ENCODE data around the gene FBXO46. TPM values are rescaled to one million over a fixed set of nuclear protein-coding genes. Genes with fewer than 3 reads are reported as not detected.

FBXO46 gene
- total and polyA plus RNA-seq, 2 of the 4 experiments (the other 2 are of a cell fraction), result 3.0 to 6.8 TPM

GRCh38 chr19:45668342-45668871 is 62.3 kb downstream of the FBXO46 start:
- dilution Hi-C loops (cut with HindIII; ENCODE audit: low sequenced_read_pairs, unreplicated experiment), result no loop called here
- no TSS peak for BruUV-seq (replicated peaks)
- Histone ChIP-seq H3K18ac (ENCODE audit: low read depth, low read length) (peak overlapping the region; percentile 45; the same call in 1 of the 2 replicates), H3K9me1 (ENCODE audit: insufficient read depth, low read length) (peaks cover 8% of the 10 kb centered on the region), H3K9ac (ENCODE audit: low read depth, low read length) (peak overlapping the region; percentile 65), H3K79me1 (ENCODE audit: low read depth in 1 of 2, low read length in 2 of 2) (no peaks in the 10 kb centered on the region), H2BK5ac (ENCODE audit: low read depth, low read length, poor library complexity, severe bottlenecking) (no peak overlapping the region), H3K27me3 (ENCODE audit: control insufficient read depth, insufficient read depth, low read length) (peaks cover 14% of the 10 kb centered on the region), H4K91ac (ENCODE audit: insufficient read depth, low read depth, low read length) (peak overlapping the region; percentile 6; the same call in 1 of the 2 replicates), H3K4me3 (ENCODE audit: insufficient read depth, low read depth, low read length) (peak overlapping the region; percentile 62), H3K56ac (ENCODE audit: extremely low read depth, insufficient read depth, low read length) (0 out of 2 replicates have a peak overlapping the region, but pooled peaks have one; percentile 40), H4K8ac (ENCODE audit: low read depth in 2 of 2, low read length in 2 of 2) (peak overlapping the region in 1 of 2 experiments; percentile 55; a peak in 2 of 4 replicates), H2BK15ac (ENCODE audit: low read depth, low read length) (no peak overlapping the region), H3K36me3 (ENCODE audit: control insufficient read depth, insufficient read depth, low read length) (no peaks in the 10 kb centered on the region), H4K5ac (ENCODE audit: low read depth, low read length) (peak overlapping the region; percentile 55), H3K4me2 (ENCODE audit: low read depth, low read length) (peak overlapping the region; percentile 99), H2BK120ac (ENCODE audit: low read depth, low read length) (peak overlapping the region; percentile 12; the same call in 1 of the 2 replicates), H3K4ac (ENCODE audit: low read depth, low read length) (peak overlapping the region; percentile 11), H2AK9ac (replicated peaks; ENCODE audit: low read depth, low read length, poor library complexity) (peak overlapping the region; percentile 65), H2AFZ (replicated peaks; ENCODE audit: low read length, poor library complexity) (peak overlapping the region; percentile 90), H4K20me1 (ENCODE audit: insufficient read depth, low read length) (no peaks in the 10 kb centered on the region), H3K9me3 (ENCODE audit: control insufficient read depth, insufficient read depth, low read length) (no peaks in the 10 kb centered on the region), H3K14ac (replicated peaks; ENCODE audit: low read depth, low read length) (peak overlapping the region; percentile 48), H2BK20ac (ENCODE audit: low read depth, low read length) (peak overlapping the region; percentile 16; the same call in 1 of the 2 replicates), H2AK5ac (ENCODE audit: low read depth, low read length) (no peak overlapping the region), H3K27ac (ENCODE audit: insufficient read depth, low read length) (0 out of 2 replicates have a peak overlapping the region, but pooled peaks have one; percentile 1), H3K23ac (ENCODE audit: low read depth, low read length) (peak overlapping the region; percentile 54), H3K4me1 (ENCODE audit: control insufficient read depth, insufficient read depth, low read length) (peaks cover 5% of the 10 kb centered on the region)
- ATAC-seq (ENCODE audit: low read depth) (peak; percentile 3), DNase-seq (no peak)
- 0% methylated on average over 4 of the region's 19 CpGs; no CpG with 5 or more reads in 1 of the 2 experiments for WGBS, 2 experiments (ENCODE audit: extremely low coverage in 2 of 2, insufficient read length in 1 of 2)
- CTCF ChIA-PET, result interaction anchor here (1.0 kb wide), 1 partner anchor 24 kb away, joined by 3 read pairs; the partner anchor contains the start of genes QPCTL and SNRPD2
- TF ChIP-seq ELK1 (IDR thresholded peaks at IDR 0.05; ENCODE audit: borderline replicate concordance, low read depth, low read length) (no peak), BHLHE40 (IDR thresholded peaks at IDR 0.05; ENCODE audit: low read depth, low read length) (no peak), RAD21 (IDR thresholded peaks at IDR 0.05; ENCODE audit: low read length) (no peak), CTCF (conservative IDR thresholded peaks at IDR 0.05; ENCODE audit: low read depth, low read length) (no peak), CEBPB (IDR thresholded peaks at IDR 0.05; ENCODE audit: low read depth, low read length) (no peak), RFX5 (IDR thresholded peaks at IDR 0.05; ENCODE audit: low read depth, low read length) (no peak), MAZ (IDR thresholded peaks at IDR 0.05; ENCODE audit: borderline replicate concordance, low read depth, low read length) (no peak)
- intact Hi-C loops (cut with micrococcal nuclease), result no loop called here
- in situ Hi-C loops (cut with MboI; ENCODE audit: low sequenced_read_pairs), result no loop called here
- POLR2A ChIA-PET (ENCODE audit: unreplicated experiment), result interaction anchor here (1.6 kb wide), 1 partner anchor 9 kb away, joined by 5 read pairs; no protein-coding TSS in a partner anchor

All from IMR-90 (cell line).